ENCODE measurements around the gene IKBKE. TPM values are rescaled to one million over a fixed set of nuclear protein-coding genes. Genes with fewer than 3 reads are reported as not detected.

Gene IKBKE
- polyA plus RNA-seq, 2 donors: 9.5 to 9.9 TPM

DNA sequence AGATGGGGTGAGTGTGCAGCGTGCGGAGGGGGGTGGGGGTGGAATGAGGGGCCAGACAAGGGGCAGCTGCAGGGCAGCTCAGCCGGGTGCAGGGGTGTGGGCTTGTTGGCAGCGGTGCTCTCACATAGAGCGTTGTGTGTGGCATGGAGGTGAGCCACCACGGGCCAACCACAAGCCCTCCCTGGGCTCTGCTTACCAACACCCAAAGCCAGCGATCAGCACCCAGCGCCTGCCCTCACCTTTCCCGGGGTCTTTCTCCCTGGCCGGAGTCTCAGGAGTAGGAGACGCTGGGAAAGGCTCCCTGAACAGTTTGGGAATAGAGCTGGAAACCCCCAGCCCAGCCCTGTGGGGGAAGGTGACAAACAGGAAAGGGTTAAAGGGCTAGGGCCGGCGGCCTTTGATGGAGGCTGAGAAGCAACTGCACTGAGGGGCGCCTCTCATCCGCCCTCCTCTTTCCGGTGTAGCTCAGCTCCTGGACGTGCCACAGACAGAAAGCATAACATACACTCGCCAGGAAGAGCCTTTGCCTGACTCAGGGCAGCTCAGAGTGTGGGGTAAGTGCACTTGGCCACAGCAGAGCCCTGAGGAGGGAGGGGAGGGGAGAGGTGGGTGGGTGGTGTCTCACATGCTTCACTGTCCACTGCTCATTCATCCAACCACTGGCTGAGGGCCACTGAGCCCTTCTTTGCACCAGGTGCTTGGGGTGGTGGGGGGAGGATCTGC, 577 bp downstream of the IKBKE start:
- Histone ChIP-seq H3K27ac (ENCODE audit: low read depth in 2 of 2, low read length in 1 of 2) (peak overlapping the region; percentile 71 to 87), H3K36me3 (ENCODE audit: control insufficient read depth in 2 of 2, insufficient read depth in 2 of 2, low read length in 1 of 2) (peaks cover 4 to 10% of the 10 kb centered on the region in 2 donors), H3K4me1 (ENCODE audit: control insufficient read depth in 2 of 2, insufficient read depth in 2 of 2, low read length in 1 of 2) (peaks cover 9 to 21% of the 10 kb centered on the region in 2 donors), H3K9me3 (ENCODE audit: control insufficient read depth in 2 of 2, insufficient read depth in 1 of 2, low read depth in 1 of 2, low read length in 1 of 2) (no peaks in the 10 kb centered on the region), H3K4me3 (ENCODE audit: low read depth in 1 of 2, low read length in 2 of 2) (peak overlapping the region; percentile 73 to 77), H3K27me3 (ENCODE audit: control insufficient read depth in 1 of 2, insufficient read depth in 2 of 2, low read length in 2 of 2) (no peaks in the 10 kb centered on the region)
- WGBS, 2 donors: 0 to 1% methylated on average over 17 to 18 of the region's 18 CpGs

- Histone ChIP-seq H3K4me3 (ENCODE audit: low read depth in 1 of 2, low read length in 2 of 2) (peak overlapping the region; percentile 73 to 77), H3K4me1 (ENCODE audit: control insufficient read depth in 2 of 2, insufficient read depth in 2 of 2, low read length in 1 of 2) (peaks cover 9 to 21% of the 10 kb centered on the region in 2 donors)
- WGBS, 2 donors: 56 to 61% methylated on average over 7 of the region's 7 CpGs
Observed at GRCh38 chr1:206471415-206471801, 1.1 kb downstream of the IKBKE start.

GRCh38 chr1:206472024-206472423, 1.7 kb downstream of the IKBKE start:
- H3K27ac ChIP-seq (ENCODE audit: low read depth in 2 of 2, low read length in 1 of 2): no peak overlapping the region
- no peak overlapping the region for H3K4me3 ChIP-seq (ENCODE audit: low read depth in 1 of 2, low read length in 2 of 2)
- WGBS, 2 donors: 87 to 88% methylated on average over 2 of the region's 2 CpGs
- H3K36me3 ChIP-seq (ENCODE audit: control insufficient read depth in 2 of 2, insufficient read depth in 2 of 2, low read length in 1 of 2): peaks cover 4 to 19% of the 10 kb centered on the region in 2 donors
- H3K27me3 ChIP-seq (ENCODE audit: control insufficient read depth in 1 of 2, insufficient read depth in 2 of 2, low read length in 2 of 2): no peaks in the 10 kb centered on the region
- peaks cover 9 to 21% of the 10 kb centered on the region in 2 donors for H3K4me1 ChIP-seq (ENCODE audit: control insufficient read depth in 2 of 2, insufficient read depth in 2 of 2, low read length in 1 of 2)
- H3K9me3 ChIP-seq (ENCODE audit: control insufficient read depth in 2 of 2, insufficient read depth in 1 of 2, low read depth in 1 of 2, low read length in 1 of 2): no peaks in the 10 kb centered on the region

More at GRCh38 chr1:206471415-206471801, 1.1 kb downstream of the IKBKE start:
- no peaks in the 10 kb centered on the region for H3K9me3 ChIP-seq (ENCODE audit: control insufficient read depth in 2 of 2, insufficient read depth in 1 of 2, low read depth in 1 of 2, low read length in 1 of 2)
- H3K36me3 ChIP-seq (ENCODE audit: control insufficient read depth in 2 of 2, insufficient read depth in 2 of 2, low read length in 1 of 2): peaks cover 4 to 15% of the 10 kb centered on the region in 2 donors
- H3K27me3 ChIP-seq (ENCODE audit: control insufficient read depth in 1 of 2, insufficient read depth in 2 of 2, low read length in 2 of 2): no peaks in the 10 kb centered on the region
- H3K27ac ChIP-seq (ENCODE audit: low read depth in 2 of 2, low read length in 1 of 2): no peak overlapping the region

DNA sequence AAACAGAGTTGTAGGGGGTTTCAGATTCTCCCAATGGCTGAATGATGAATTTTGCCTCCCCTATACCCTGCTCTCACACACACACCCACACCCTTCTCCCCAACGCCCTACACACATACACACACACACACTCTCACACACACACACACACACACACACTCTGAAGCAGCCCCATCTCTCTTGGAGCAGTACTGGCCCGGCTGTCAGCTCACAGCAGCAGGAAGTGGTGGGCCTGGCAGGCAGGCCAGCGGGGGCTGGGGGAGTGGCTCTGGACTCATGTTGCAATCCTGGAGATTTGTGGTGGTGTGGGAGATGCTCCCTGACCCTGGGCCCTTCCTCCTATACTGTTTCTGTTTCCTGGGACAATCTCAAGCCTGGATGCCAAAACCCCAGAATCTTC, 2.2 kb downstream of the IKBKE start:
- Histone ChIP-seq H3K27me3 (ENCODE audit: control insufficient read depth in 1 of 2, insufficient read depth in 2 of 2, low read length in 2 of 2) (no peaks in the 10 kb centered on the region), H3K4me3 (ENCODE audit: low read depth in 1 of 2, low read length in 2 of 2) (no peak overlapping the region), H3K4me1 (ENCODE audit: control insufficient read depth in 2 of 2, insufficient read depth in 2 of 2, low read length in 1 of 2) (peaks cover 9 to 21% of the 10 kb centered on the region in 2 donors), H3K27ac (ENCODE audit: low read depth in 2 of 2, low read length in 1 of 2) (no peak overlapping the region), H3K36me3 (ENCODE audit: control insufficient read depth in 2 of 2, insufficient read depth in 2 of 2, low read length in 1 of 2) (peaks cover 4 to 19% of the 10 kb centered on the region in 2 donors), H3K9me3 (ENCODE audit: control insufficient read depth in 2 of 2, insufficient read depth in 1 of 2, low read depth in 1 of 2, low read length in 1 of 2) (no peaks in the 10 kb centered on the region)
- WGBS, 2 donors: 39 to 52% methylated on average over 3 of the region's 3 CpGs

GRCh38 chr1:206472886-206473285, 2.6 kb downstream of the IKBKE start:
- peaks cover 9 to 20% of the 10 kb centered on the region in 2 donors for H3K4me1 ChIP-seq (ENCODE audit: control insufficient read depth in 2 of 2, insufficient read depth in 2 of 2, low read length in 1 of 2)
- no peak overlapping the region for H3K27ac ChIP-seq (ENCODE audit: low read depth in 2 of 2, low read length in 1 of 2)
- peaks cover 4 to 19% of the 10 kb centered on the region in 2 donors for H3K36me3 ChIP-seq (ENCODE audit: control insufficient read depth in 2 of 2, insufficient read depth in 2 of 2, low read length in 1 of 2)
- 58 to 69% methylated on average over 5 of the region's 5 CpGs for WGBS, 2 donors
- H3K4me3 ChIP-seq (ENCODE audit: low read depth in 1 of 2, low read length in 2 of 2): no peak overlapping the region
- no peaks in the 10 kb centered on the region for H3K9me3 ChIP-seq (ENCODE audit: control insufficient read depth in 2 of 2, insufficient read depth in 1 of 2, low read depth in 1 of 2, low read length in 1 of 2)
- H3K27me3 ChIP-seq (ENCODE audit: control insufficient read depth in 1 of 2, insufficient read depth in 2 of 2, low read length in 2 of 2): no peaks in the 10 kb centered on the region

GRCh38 chr1:206476058-206476457, 5.8 kb downstream of the IKBKE start:
- H3K27me3 ChIP-seq (ENCODE audit: control insufficient read depth in 1 of 2, insufficient read depth in 2 of 2, low read length in 2 of 2): no peaks in the 10 kb centered on the region
- no peaks in the 10 kb centered on the region for H3K9me3 ChIP-seq (ENCODE audit: control insufficient read depth in 2 of 2, insufficient read depth in 1 of 2, low read depth in 1 of 2, low read length in 1 of 2)
- WGBS, 2 donors: 94% methylated on average over 17 of the region's 17 CpGs
- no peak overlapping the region for H3K4me3 ChIP-seq (ENCODE audit: low read depth in 1 of 2, low read length in 2 of 2)
- H3K36me3 ChIP-seq (ENCODE audit: control insufficient read depth in 2 of 2, insufficient read depth in 2 of 2, low read length in 1 of 2): peaks cover 4 to 32% of the 10 kb centered on the region in 2 donors
- H3K4me1 ChIP-seq (ENCODE audit: control insufficient read depth in 2 of 2, insufficient read depth in 2 of 2, low read length in 1 of 2): peaks cover 2 to 14% of the 10 kb centered on the region in 2 donors
- no peak overlapping the region for H3K27ac ChIP-seq (ENCODE audit: low read depth in 2 of 2, low read length in 1 of 2)

- no peaks in the 10 kb centered on the region for H3K9me3 ChIP-seq (ENCODE audit: control insufficient read depth in 2 of 2, insufficient read depth in 1 of 2, low read depth in 1 of 2, low read length in 1 of 2)
- peaks cover 4 to 32% of the 10 kb centered on the region in 2 donors for H3K36me3 ChIP-seq (ENCODE audit: control insufficient read depth in 2 of 2, insufficient read depth in 2 of 2, low read length in 1 of 2)
- no peak overlapping the region for H3K27ac ChIP-seq (ENCODE audit: low read depth in 2 of 2, low read length in 1 of 2)
- no peaks in the 10 kb centered on the region for H3K27me3 ChIP-seq (ENCODE audit: control insufficient read depth in 1 of 2, insufficient read depth in 2 of 2, low read length in 2 of 2)
- WGBS, 2 donors: 94 to 95% methylated on average over 14 of the region's 14 CpGs
- no peak overlapping the region for H3K4me3 ChIP-seq (ENCODE audit: low read depth in 1 of 2, low read length in 2 of 2)
- H3K4me1 ChIP-seq (ENCODE audit: control insufficient read depth in 2 of 2, insufficient read depth in 2 of 2, low read length in 1 of 2): peaks cover 2 to 10% of the 10 kb centered on the region in 2 donors
Observed at GRCh38 chr1:206476591-206476990, 6.3 kb downstream of the IKBKE start.

- peaks cover 2 to 12% of the 10 kb centered on the region in 2 donors for H3K4me1 ChIP-seq (ENCODE audit: control insufficient read depth in 2 of 2, insufficient read depth in 2 of 2, low read length in 1 of 2)
- no peaks in the 10 kb centered on the region for H3K9me3 ChIP-seq (ENCODE audit: control insufficient read depth in 2 of 2, insufficient read depth in 1 of 2, low read depth in 1 of 2, low read length in 1 of 2)
- peaks cover 4 to 32% of the 10 kb centered on the region in 2 donors for H3K36me3 ChIP-seq (ENCODE audit: control insufficient read depth in 2 of 2, insufficient read depth in 2 of 2, low read length in 1 of 2)
- no peak overlapping the region for H3K4me3 ChIP-seq (ENCODE audit: low read depth in 1 of 2, low read length in 2 of 2)
- WGBS, 2 donors: 87 to 90% methylated on average over 5 of the region's 5 CpGs
- H3K27me3 ChIP-seq (ENCODE audit: control insufficient read depth in 1 of 2, insufficient read depth in 2 of 2, low read length in 2 of 2): no peaks in the 10 kb centered on the region
- H3K27ac ChIP-seq (ENCODE audit: low read depth in 2 of 2, low read length in 1 of 2): no peak overlapping the region
Observed at GRCh38 chr1:206477110-206477509, 6.8 kb downstream of the IKBKE start.

GRCh38 chr1:206477581-206478380, 7.5 kb downstream of the IKBKE start:
- H3K9me3 ChIP-seq (ENCODE audit: control insufficient read depth in 2 of 2, insufficient read depth in 1 of 2, low read depth in 1 of 2, low read length in 1 of 2): no peaks in the 10 kb centered on the region
- H3K36me3 ChIP-seq (ENCODE audit: control insufficient read depth in 2 of 2, insufficient read depth in 2 of 2, low read length in 1 of 2): peaks cover 4 to 32% of the 10 kb centered on the region in 2 donors
- H3K27me3 ChIP-seq (ENCODE audit: control insufficient read depth in 1 of 2, insufficient read depth in 2 of 2, low read length in 2 of 2): no peaks in the 10 kb centered on the region
- peak overlapping the region in 1 of 2 donors; percentile 54 for H3K27ac ChIP-seq (ENCODE audit: low read depth in 2 of 2, low read length in 1 of 2)
- peaks cover 2 to 15% of the 10 kb centered on the region in 2 donors for H3K4me1 ChIP-seq (ENCODE audit: control insufficient read depth in 2 of 2, insufficient read depth in 2 of 2, low read length in 1 of 2)
- H3K4me3 ChIP-seq (ENCODE audit: low read depth in 1 of 2, low read length in 2 of 2): no peak overlapping the region
- 82 to 84% methylated on average over 21 of the region's 21 CpGs for WGBS, 2 donors
